GM18508 (cell line): Measurements from ENCODE around the gene ACADS.

Experiments
- ATAC-seq: cut with Tn5 transposase; IDR thresholded peaks from one replicate; pipeline ENCODE4 v1.9.1; 2021; ENCODE audit warnings: moderate number of reproducible peaks; ENCODE audit not compliant: insufficient read depth, unreplicated experiment

The ACADS gene

DNA sequence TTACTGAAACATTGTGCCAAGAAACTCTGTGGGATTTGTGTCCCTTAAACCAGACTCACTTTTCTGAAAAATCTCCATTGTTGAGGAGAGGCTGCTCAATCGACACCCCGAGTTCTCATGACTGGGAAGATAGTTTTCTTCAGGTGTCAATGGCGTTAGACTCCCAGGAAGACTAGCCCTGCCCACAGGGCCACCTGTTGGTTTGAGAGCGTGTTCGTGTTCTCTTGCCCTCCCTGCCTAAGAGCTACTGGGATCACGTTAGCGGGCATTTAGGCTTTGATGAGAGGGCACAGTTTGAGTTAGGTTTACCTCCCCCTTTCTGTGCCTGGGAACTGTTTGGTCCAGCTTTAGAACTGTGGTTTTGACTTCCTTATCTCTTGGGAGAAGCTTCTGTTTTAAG is 26.1 kb upstream of the ACADS start:
- no peak for ATAC-seq

DNA sequence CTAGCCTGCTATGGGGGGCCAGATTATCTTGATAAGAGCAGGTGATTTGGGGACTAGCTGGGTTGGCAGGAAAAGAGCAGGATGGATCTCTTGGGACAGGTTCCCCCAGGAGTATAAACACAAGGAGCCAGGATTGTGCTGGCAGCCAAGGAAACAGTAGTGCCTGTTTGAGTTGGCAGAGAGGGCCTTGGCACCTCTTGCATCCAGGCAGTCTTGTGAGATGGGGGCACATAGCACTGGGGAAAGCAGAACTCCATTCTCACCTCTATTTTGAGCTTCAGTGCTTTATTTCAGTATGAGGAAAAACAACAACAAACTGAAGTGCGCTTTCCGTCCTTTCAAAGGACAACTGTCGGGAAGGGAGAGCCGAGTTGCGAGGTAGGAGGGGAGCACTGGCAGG is 24.7 kb upstream of the ACADS start:
- no peak for ATAC-seq

DNA sequence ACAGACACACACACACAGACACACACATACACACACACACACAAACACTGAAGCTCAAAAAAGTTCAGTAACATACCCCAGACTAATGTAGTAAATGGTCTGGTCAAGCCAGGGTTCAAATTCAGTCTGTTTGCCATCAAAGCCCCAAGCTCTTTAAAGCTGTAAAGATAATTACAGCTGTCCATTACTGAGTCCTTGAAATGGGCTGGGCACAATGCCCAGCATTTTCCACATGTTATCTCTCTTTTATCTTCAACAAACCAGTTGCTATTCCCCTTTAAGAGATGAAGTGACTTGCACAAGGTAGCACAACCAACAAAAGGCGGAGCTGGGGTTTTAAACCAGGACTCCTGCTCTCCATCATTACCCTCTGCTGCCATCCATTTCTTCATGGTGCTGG is 23.0 kb upstream of the ACADS start:
- ATAC-seq = no peak

DNA sequence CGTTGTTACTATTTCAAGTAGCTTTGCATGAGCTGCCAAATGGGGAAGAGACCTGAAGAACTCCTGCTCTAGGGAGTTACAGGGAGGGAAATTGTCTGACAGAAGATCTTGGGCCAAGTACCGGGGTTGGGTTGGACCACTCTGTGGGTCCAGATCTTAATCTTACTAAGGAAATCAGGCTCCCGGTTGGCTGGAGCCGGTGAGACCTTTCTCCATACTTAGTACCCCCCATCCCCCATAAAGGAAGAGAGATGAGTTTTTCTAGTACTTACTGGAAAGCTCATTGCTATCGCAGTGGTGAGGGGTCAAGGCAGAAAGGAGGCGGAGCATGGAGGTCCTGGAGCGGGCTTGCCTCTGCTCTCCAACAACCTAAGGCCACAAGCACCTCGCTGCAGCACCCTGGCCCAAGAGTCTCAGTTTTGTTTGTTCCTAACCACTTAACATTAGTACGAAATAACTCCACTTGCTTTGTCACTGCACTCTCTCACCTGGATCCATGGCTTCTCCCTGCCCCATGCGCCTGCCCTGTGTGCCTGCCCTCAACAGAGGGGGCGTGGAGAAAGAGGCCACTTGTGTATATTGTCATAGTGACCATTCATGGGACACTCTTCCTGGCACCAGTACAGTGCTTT is 22.2 kb upstream of the ACADS start:
- ATAC-seq = no peak

GRCh38 chr12:120705618-120706017 is 20.0 kb upstream of the ACADS start:
- no peak for ATAC-seq

DNA sequence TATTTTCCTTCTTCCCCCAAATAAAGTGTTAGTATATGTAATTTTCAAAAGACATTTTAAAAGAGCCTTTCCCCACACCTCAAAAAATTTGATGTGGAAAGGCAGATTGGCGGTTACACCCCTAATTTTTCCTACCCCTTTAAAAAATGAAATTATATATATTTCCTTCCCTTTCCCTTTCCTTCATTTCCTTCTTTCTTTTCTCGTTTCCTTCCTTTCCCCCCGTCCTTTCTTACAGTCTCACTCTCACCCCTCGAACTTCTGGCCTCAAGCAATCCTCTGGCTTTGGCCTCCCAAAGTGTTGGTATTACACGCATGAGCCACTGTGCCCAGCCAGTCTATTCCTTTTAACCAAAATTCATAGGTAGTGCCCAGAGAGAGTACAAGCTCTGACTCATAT is 19.6 kb upstream of the ACADS start:
- ATAC-seq = no peak

DNA sequence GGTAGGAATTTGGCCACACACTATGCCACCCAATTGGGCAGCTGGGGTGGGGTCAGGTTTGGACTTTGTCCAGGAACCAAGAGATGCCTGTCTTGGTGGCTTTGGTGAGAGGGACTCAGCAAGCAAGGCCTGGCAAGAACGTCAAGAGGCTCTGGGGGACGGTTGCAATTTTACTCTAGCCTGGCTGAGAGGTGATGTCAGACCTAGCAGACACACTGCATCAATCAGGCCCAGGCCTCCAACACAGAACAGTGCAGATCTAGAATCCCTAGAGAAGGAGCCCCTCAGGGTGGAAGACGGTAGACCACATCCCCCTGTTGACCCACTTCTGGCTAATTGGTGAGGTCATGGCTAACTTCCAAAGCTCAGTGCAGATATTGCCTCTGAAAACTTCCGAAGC is 17.0 kb upstream of the ACADS start:
- no peak for ATAC-seq

GRCh38 chr12:120710031-120710804 is 15.4 kb upstream of the ACADS start, which contains the start of gene UNC119B:
Gene UNC119B (plus strand): TSS chr12:120710458. CDS start chr12:120710475, 17 bp downstream.
- no peak for ATAC-seq

- ATAC-seq = no peak
These were observed 14.8 kb upstream of the ACADS start for GRCh38 chr12:120710805-120711296.

GRCh38 chr12:120711411-120711810 is 14.2 kb upstream of the ACADS start:
- no peak for ATAC-seq

DNA sequence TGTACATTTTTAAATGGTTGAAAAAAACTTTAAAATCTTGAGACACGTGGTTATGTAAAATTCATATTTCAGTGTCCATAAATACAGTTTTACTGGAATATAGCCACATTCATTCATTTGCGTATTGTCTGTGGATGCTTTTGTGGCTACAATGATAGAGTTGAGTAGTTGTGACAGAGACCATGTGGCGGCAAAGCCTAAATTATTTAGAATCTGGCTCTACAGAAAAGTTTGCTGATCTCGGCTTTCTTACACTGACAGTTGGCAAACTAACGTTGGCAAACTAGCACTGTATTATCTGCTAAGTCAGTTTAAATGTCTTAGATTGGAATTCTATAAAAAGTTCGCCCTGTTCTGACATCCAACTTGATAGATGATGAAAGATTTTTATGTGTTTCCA is 13.0 kb upstream of the ACADS start:
- ATAC-seq = no peak

GRCh38 chr12:120713861-120714482 is 11.7 kb upstream of the ACADS start:
- ATAC-seq = no peak

- ATAC-seq = no peak
These were observed 7.6 kb upstream of the ACADS start for GRCh38 chr12:120718055-120718454.

DNA sequence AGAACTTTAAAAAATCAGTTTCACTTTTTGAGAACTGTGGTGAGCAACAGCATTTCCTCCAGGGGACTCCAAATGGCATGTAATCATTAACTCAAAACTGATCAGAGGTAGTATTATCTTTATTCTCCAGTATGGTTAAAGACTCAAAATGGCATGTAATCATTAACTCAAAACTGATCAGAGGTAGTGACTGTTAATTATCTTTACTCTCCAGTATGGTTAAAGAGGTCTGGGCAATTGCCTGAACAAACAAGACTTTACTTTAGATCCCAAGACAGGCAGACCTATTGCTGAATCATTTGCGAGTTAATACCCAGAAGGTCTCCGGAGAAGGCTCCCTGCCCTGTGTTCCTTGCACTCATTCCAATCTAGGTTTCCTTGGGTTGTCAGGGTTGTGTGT is 6.6 kb upstream of the ACADS start:
- no peak for ATAC-seq

- no peak for ATAC-seq
These were observed 6.0 kb upstream of the ACADS start for GRCh38 chr12:120719496-120720233.

GRCh38 chr12:120720234-120720986 is 5.2 kb upstream of the ACADS start:
- ATAC-seq = no peak

DNA sequence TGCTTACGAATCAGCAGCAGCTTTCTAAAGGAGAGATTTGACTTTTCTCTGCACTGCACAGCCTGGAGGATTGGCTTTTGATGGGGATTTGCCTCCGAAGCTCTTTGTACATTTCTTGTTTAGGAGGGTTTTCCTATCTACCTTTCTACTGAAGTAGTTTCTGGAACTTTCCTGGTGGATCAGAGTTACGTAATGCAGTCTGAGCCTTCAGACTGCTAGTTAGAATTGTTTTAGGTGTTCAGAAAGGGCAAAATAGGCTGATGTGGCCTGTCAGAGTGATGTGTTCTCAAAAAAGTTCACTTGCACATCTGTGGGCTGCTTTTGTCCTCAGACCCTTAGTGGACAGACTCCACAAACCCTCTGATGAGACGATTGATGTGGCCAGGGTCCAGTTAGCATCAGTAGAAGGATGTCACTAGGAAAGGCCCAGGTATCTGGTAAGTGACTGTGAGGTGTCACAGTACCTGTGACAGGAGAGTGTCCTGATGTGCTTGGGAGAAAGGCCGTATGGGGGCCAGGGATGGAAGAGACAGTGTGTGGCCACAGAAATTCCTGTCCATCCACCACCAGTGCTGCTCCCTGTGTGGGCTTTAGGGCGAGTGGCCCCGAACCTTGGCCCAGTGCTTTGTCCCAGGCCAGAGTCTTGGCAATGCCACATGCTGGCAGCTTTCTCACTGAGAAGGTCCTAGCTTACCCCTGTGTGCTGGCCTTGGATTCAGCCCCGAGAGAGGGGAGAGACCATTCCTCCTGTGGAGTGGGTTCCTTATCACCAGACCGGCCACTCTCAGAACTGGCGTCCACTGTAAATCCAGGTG is 4.4 kb upstream of the ACADS start:
- ATAC-seq = no peak

DNA sequence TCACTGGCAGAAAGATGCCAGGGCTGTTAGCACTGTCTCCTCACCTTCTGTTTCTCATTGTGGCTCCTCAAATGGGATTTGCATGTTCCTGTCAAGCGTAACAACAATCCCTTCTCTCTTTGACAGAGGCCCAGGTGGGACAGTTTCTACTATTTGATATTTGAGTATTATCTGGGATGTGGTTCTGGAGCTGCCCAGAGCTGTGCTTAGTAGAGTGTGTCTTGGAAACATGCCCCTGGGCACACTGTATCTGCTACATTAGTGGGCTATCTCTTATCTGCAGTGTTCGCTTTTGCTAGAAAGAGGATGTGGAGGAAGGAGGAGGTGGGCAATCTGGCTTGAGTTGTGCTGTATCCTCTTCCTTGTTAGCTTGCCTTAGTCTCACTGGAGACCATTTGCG is 3.8 kb upstream of the ACADS start:
- no peak for ATAC-seq

DNA sequence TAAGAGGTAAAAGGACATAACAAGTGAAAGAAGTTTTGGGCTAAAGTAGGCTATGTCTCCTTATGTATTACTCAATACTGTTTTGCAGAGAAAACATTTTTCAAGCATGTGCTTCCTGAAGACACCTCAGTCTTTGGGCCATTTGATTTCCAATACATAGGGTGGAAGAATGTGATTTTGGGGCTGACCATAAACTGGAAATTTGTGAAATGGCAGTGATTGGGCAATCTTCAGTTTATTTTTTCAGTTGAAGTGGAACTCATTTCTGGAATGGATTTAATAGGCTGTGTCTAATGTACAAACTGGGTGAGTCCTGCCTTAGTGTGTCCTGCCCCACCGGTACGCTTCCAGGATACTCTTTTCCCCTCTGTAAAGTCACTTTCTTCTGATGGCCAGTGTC is 2.8 kb upstream of the ACADS start:
- ATAC-seq = no peak
